Vagina (tissue), 2 donors: Measurements from ENCODE around the gene RAVER2. TPM values are rescaled to one million over a fixed set of nuclear protein-coding genes. Genes with fewer than 3 reads are reported as not detected.
"Not testable (repeated sequence)": the region's sequence is repeated elsewhere in the genome, so short reads cannot be mapped to it uniquely, and the experiment has no call there.

Experiments used
- DNase-seq, 2 donors: peaks; one replicate each; pipeline ENCODE4 v3.0.0-alpha.2; 2017; ENCODE audit errors: extremely low spot score in 2 of 2
- H3K27ac ChIP-seq: fragments of 200-600 bp; sonication (generic); one replicate; pipeline ENCODE4 v1.5.1; 2019
- H3K27me3 ChIP-seq: fragments of 200-600 bp; sonication (generic); one replicate; pipeline ENCODE4 v1.5.1; 2019
- H3K36me3 ChIP-seq, 2 donors: fragments of 200-600 bp; sonication (generic); one replicate each; pipeline ENCODE4 v1.5.1; 2017 to 2019
- H3K4me1 ChIP-seq: fragments of 200-600 bp; sonication (generic); one replicate; pipeline ENCODE4 v1.5.1; 2019
- H3K4me3 ChIP-seq, 2 donors: fragments of 200-600 bp; sonication (generic); 1 replicate in 1 of 2; 2 replicates in 1 of 2; pipeline ENCODE4 v1.5.1; 2016 to 2019
- H3K9me3 ChIP-seq: fragments of 200-600 bp; sonication (generic); one replicate; pipeline ENCODE4 v1.5.1; 2019
- POLR2A ChIP-seq, 2 donors: fragments of 450-650 bp; IDR thresholded peaks; one replicate each; pipeline ENCODE4 v1.6.1; 2017; ENCODE audit warnings: antibody characterized with exemption in 2 of 2, mild to moderate bottlenecking in 2 of 2, moderate library complexity in 2 of 2
- POLR2AphosphoS5 ChIP-seq, 2 donors: sonication (generic); formaldehyde crosslinking; IDR thresholded peaks; one replicate each; pipeline ENCODE4 v1.9.0; 2017; ENCODE audit warnings: antibody characterized with exemption in 2 of 2, mild to moderate bottlenecking in 2 of 2, low read depth in 1 of 2; ENCODE audit not compliant: insufficient read depth in 1 of 2
- intact Hi-C: fragments of 100-400 bp; cut with DNase I; formaldehyde crosslinking; loops from one replicate; pipeline ENCODE4 v1.15.1; 2023
- total RNA-seq: library from RNA; depleted of rRNA; stranded (reverse); fragments of >200 nt; gene quantifications from one replicate; pipeline ENCODE4 v1.2.3, GENCODE V29; 2016
- TF ChIP-seq, protein P1 (sequence below), 3 experiments: fragments of 450-650 bp in 2 of 3; fragments of 200-600 bp in 1 of 3; sonication (generic) in 1 of 3; IDR thresholded peaks; one replicate each; pipeline ENCODE4 v1.5.1; 2017 to 2019; ENCODE audit warnings: antibody characterized with exemption in 3 of 3, mild to moderate bottlenecking in 2 of 3, moderate library complexity in 2 of 3

RAVER2 gene
- total RNA-seq, 1 donor from 2014 or later, result 15.0 TPM

- no peak for TF ChIP-seq POLR2A (IDR thresholded peaks at IDR 0.05)
- TF ChIP-seq, protein P1, sequence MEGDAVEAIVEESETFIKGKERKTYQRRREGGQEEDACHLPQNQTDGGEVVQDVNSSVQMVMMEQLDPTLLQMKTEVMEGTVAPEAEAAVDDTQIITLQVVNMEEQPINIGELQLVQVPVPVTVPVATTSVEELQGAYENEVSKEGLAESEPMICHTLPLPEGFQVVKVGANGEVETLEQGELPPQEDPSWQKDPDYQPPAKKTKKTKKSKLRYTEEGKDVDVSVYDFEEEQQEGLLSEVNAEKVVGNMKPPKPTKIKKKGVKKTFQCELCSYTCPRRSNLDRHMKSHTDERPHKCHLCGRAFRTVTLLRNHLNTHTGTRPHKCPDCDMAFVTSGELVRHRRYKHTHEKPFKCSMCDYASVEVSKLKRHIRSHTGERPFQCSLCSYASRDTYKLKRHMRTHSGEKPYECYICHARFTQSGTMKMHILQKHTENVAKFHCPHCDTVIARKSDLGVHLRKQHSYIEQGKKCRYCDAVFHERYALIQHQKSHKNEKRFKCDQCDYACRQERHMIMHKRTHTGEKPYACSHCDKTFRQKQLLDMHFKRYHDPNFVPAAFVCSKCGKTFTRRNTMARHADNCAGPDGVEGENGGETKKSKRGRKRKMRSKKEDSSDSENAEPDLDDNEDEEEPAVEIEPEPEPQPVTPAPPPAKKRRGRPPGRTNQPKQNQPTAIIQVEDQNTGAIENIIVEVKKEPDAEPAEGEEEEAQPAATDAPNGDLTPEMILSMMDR (IDR thresholded peaks at IDR 0.05), result no peak
- H3K9me3 ChIP-seq, result no peaks in the 10 kb centered on the region
- DNase-seq, result no peak
- peaks cover 5% of the 10 kb centered on the region for H3K4me1 ChIP-seq
- H3K36me3 ChIP-seq, result no peaks in the 10 kb centered on the region
- H3K27me3 ChIP-seq, result no peaks in the 10 kb centered on the region
- H3K27ac ChIP-seq, result no peak overlapping the region
- intact Hi-C loops, result no loop called here
- no peak overlapping the region for H3K4me3 ChIP-seq
Measured at GRCh38 chr1:64765012-64765411, 20.1 kb downstream of the RAVER2 start.

DNA sequence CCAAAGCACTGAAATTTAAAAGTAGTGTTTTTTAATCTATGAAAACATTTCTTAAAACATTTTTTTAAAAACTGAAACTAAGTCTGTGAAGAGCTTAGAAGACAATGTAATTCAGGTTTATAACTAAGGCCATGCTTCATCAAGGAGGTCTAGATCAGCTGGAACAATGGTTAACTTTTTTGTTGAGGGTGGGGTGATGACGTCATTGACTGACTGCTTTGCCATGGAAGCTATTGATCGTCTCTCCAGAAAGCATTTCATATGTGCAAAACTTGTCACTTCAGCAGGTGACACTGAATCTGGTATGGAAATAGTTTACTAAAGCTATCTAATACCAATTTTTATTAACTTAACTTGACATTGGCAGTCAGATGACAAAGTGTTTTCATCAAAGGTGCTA, 21.0 kb downstream of the RAVER2 start:
- no peak overlapping the region for H3K4me3 ChIP-seq
- DNase-seq, result no peak
- H3K27me3 ChIP-seq, result no peaks in the 10 kb centered on the region
- TF ChIP-seq, protein P1 (IDR thresholded peaks at IDR 0.05), result no peak
- no peak for TF ChIP-seq POLR2A (IDR thresholded peaks at IDR 0.05)
- TF ChIP-seq POLR2AphosphoS5 (IDR thresholded peaks at IDR 0.05; ENCODE audit: insufficient read depth in 1 of 2, low read depth in 1 of 2), result no peak
- H3K27ac ChIP-seq, result no peak overlapping the region
- H3K9me3 ChIP-seq, result no peaks in the 10 kb centered on the region
- H3K36me3 ChIP-seq, result no peaks in the 10 kb centered on the region
- intact Hi-C loops, result no loop called here
- peaks cover 5% of the 10 kb centered on the region for H3K4me1 ChIP-seq

- no peaks in the 10 kb centered on the region for H3K36me3 ChIP-seq
- TF ChIP-seq, protein P1 (IDR thresholded peaks at IDR 0.05), result no peak
- TF ChIP-seq POLR2AphosphoS5 (IDR thresholded peaks at IDR 0.05; ENCODE audit: insufficient read depth in 1 of 2, low read depth in 1 of 2) (no peak), POLR2A (IDR thresholded peaks at IDR 0.05) (no peak)
Measured at GRCh38 chr1:64766429-64766828, 21.6 kb downstream of the RAVER2 start.

DNA sequence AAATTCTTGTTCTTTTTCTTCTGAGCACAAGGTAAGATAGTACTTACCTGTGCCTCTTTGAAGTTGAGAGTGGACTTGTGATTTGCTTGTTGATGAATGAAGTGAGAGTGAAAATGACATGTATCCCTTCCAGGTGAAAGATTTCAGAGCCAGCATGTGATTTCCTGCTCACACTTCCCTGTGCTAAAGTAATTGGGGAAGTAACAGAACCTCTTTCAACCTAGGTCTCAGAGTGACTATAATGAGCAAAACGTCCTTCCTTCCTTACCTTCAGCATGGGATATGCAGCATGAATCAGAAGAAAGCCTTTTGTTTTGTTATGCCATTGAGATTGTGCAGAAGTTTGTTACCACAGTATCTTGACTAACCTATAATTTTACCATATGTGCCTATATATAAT, 24.6 kb downstream of the RAVER2 start:
- no peak for DNase-seq
- intact Hi-C loops, result no loop called here
- Histone ChIP-seq H3K9me3 (no peaks in the 10 kb centered on the region), H3K4me1 (peaks cover 5% of the 10 kb centered on the region), H3K27me3 (no peaks in the 10 kb centered on the region), H3K27ac (no peak overlapping the region), H3K4me3 (no peak overlapping the region), H3K36me3 (no peaks in the 10 kb centered on the region)
- TF ChIP-seq POLR2A (IDR thresholded peaks at IDR 0.05), result no peak
- TF ChIP-seq POLR2AphosphoS5 (IDR thresholded peaks at IDR 0.05; ENCODE audit: insufficient read depth in 1 of 2, low read depth in 1 of 2), result no peak
- TF ChIP-seq, protein P1 (IDR thresholded peaks at IDR 0.05), result no peak

More at GRCh38 chr1:64766429-64766828, 21.6 kb downstream of the RAVER2 start:
- no peak overlapping the region for H3K4me3 ChIP-seq
- H3K4me1 ChIP-seq, result peaks cover 5% of the 10 kb centered on the region
- H3K27me3 ChIP-seq, result no peaks in the 10 kb centered on the region
- H3K9me3 ChIP-seq, result no peaks in the 10 kb centered on the region
- DNase-seq, result no peak
- intact Hi-C loops, result no loop called here
- H3K27ac ChIP-seq, result no peak overlapping the region

GRCh38 chr1:64769971-64770370, 25.1 kb downstream of the RAVER2 start:
- intact Hi-C loops, result no loop called here
- H3K36me3 ChIP-seq, result no peaks in the 10 kb centered on the region
- DNase-seq, result no peak
- no peak overlapping the region for H3K27ac ChIP-seq
- H3K9me3 ChIP-seq, result no peaks in the 10 kb centered on the region
- H3K4me1 ChIP-seq, result peaks cover 5% of the 10 kb centered on the region
- H3K27me3 ChIP-seq, result no peaks in the 10 kb centered on the region
- no peak for TF ChIP-seq POLR2AphosphoS5 (IDR thresholded peaks at IDR 0.05; ENCODE audit: insufficient read depth in 1 of 2, low read depth in 1 of 2)
- no peak for TF ChIP-seq POLR2A (IDR thresholded peaks at IDR 0.05)
- TF ChIP-seq, protein P1 (IDR thresholded peaks at IDR 0.05), result no peak
- H3K4me3 ChIP-seq, result no peak overlapping the region

DNA sequence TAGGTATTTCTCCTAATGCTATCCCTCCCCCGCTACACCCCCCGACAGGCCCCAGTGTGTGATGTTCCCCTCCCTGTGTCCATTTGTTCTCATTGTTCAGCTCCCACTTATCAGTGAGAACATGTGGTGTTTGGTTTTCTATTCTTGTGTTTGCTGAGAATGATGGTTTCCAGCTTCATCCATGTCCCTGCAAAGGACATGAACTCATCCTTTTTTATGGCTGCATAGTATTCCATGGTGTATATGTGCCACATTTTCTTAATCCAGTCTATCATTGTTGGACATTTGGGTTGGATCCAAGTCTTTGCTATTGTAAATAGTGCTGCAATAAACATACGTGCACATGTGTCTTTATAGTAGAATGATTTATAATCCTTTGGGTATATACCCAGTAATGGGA, 28.4 kb downstream of the RAVER2 start:
- intact Hi-C loops, H3K9me3 ChIP-seq, H3K4me3 ChIP-seq, H3K27me3 ChIP-seq, H3K27ac ChIP-seq, H3K36me3 ChIP-seq, DNase-seq, H3K4me1 ChIP-seq: not testable (repeated sequence)
